Neuronal stem cell (in vitro differentiated cells): ENCODE data around the gene LHX8.

Experiments
- DNase-seq: peaks from one replicate; pipeline ENCODE4 v3.0.0-alpha.2; 2013; ENCODE audit warnings: low spot score
- H2AFZ ChIP-seq: one replicate; pipeline ENCODE4 v1.6.1; 2013; ENCODE audit warnings: mild to moderate bottlenecking, low read length, inconsistent platforms
- H2AK5ac ChIP-seq: 2 replicates; pipeline ENCODE4 v1.6.1; 2013; ENCODE audit warnings: low read depth, mild to moderate bottlenecking, inconsistent platforms, low read length, moderate library complexity, mixed read lengths
- H2BK120ac ChIP-seq: 2 replicates; pipeline ENCODE4 v1.6.1; 2013; ENCODE audit warnings: low read depth, mild to moderate bottlenecking, inconsistent platforms, low read length, moderate library complexity, mixed read lengths
- H2BK12ac ChIP-seq: one replicate; pipeline ENCODE4 v1.6.1; 2013; ENCODE audit warnings: low read length, inconsistent platforms
- H2BK15ac ChIP-seq: 2 replicates; pipeline ENCODE4 v1.6.1; 2013; ENCODE audit warnings: mild to moderate bottlenecking, low read length, inconsistent platforms, mixed read lengths
- H2BK5ac ChIP-seq: one replicate; pipeline ENCODE4 v1.6.1; 2013; ENCODE audit warnings: inconsistent platforms, mild to moderate bottlenecking, low read length, moderate library complexity
- H3K14ac ChIP-seq: one replicate; pipeline ENCODE4 v1.6.1; 2013; ENCODE audit warnings: low read length, inconsistent platforms
- H3K18ac ChIP-seq: 2 replicates; pipeline ENCODE4 v1.6.1; 2013; ENCODE audit warnings: low read length, inconsistent platforms
- H3K23ac ChIP-seq: 2 replicates; pipeline ENCODE4 v1.6.1; 2013; ENCODE audit warnings: low read depth, mild to moderate bottlenecking, mixed read lengths, low read length, inconsistent platforms; ENCODE audit not compliant: poor library complexity
- H3K27ac ChIP-seq: replicated peaks from 3 replicates; pipeline ENCODE4 v1.5.1; 2013; ENCODE audit warnings: low read length, inconsistent platforms
- H3K27me3 ChIP-seq, 3 experiments: 2 replicates each; pipeline ENCODE4 v1.6.1; 2013; ENCODE audit warnings: low read length in 3 of 3, mild to moderate bottlenecking in 2 of 3, inconsistent platforms in 1 of 3, low read depth in 1 of 3, mixed read lengths in 1 of 3, moderate library complexity in 1 of 3; ENCODE audit not compliant: control insufficient read depth in 3 of 3, insufficient read depth in 3 of 3
- H3K36me3 ChIP-seq, 2 donors: replicated peaks in 1 of 2; 2 replicates each; pipeline ENCODE4 v1.6.1; 2013; ENCODE audit warnings: low read length in 2 of 2; ENCODE audit not compliant: control insufficient read depth in 2 of 2, insufficient read depth in 2 of 2
- H3K4ac ChIP-seq: 2 replicates; pipeline ENCODE4 v1.6.1; 2013; ENCODE audit warnings: inconsistent platforms, mild to moderate bottlenecking, low read length, moderate library complexity
- H3K4me1 ChIP-seq, 2 donors: 1 replicate in 1 of 2; 2 replicates in 1 of 2; pipeline ENCODE4 v1.6.1; 2013; ENCODE audit warnings: low read length in 2 of 2, low read depth in 1 of 2; ENCODE audit not compliant: control insufficient read depth in 2 of 2, insufficient read depth in 1 of 2
- H3K4me2 ChIP-seq: one replicate; pipeline ENCODE4 v1.6.1; 2013; ENCODE audit warnings: mild to moderate bottlenecking, low read length, inconsistent platforms; ENCODE audit not compliant: insufficient read depth, poor library complexity, severe bottlenecking
- H3K4me3 ChIP-seq, 2 donors: 2 replicates each; pipeline ENCODE4 v1.5.1; 2013; ENCODE audit warnings: low read length in 2 of 2, mild to moderate bottlenecking in 2 of 2, inconsistent platforms in 1 of 2, moderate library complexity in 1 of 2
- H3K79me1 ChIP-seq: one replicate; pipeline ENCODE4 v1.6.1; 2013; ENCODE audit warnings: low read depth, mild to moderate bottlenecking, inconsistent platforms, low read length, moderate library complexity
- H3K9ac ChIP-seq: one replicate; pipeline ENCODE4 v1.6.1; 2013; ENCODE audit warnings: mild to moderate bottlenecking, low read depth, low read length, inconsistent platforms; ENCODE audit not compliant: poor library complexity
- H3K9me3 ChIP-seq, 2 donors: replicated peaks in 1 of 2; 2 replicates each; pipeline versions ENCODE3 to v1.6.1; 2013; ENCODE audit warnings: low read length in 2 of 2, mild to moderate bottlenecking in 2 of 2, inconsistent platforms in 1 of 2, low read depth in 1 of 2, mixed read lengths in 1 of 2, moderate library complexity in 1 of 2; ENCODE audit not compliant: control insufficient read depth in 2 of 2, insufficient read depth in 1 of 2
- H4K8ac ChIP-seq: one replicate; pipeline ENCODE4 v1.6.1; 2013; ENCODE audit warnings: low read depth, mild to moderate bottlenecking, inconsistent platforms, low read length, moderate library complexity
- H4K91ac ChIP-seq: one replicate; pipeline ENCODE4 v1.6.1; 2013; ENCODE audit warnings: low read length, low read depth, mild to moderate bottlenecking, inconsistent platforms; ENCODE audit not compliant: poor library complexity
- WGBS, 2 donors: extraction: QIAGEN DNeasy Blood & Tissue Kit; methylation state at CpG; one replicate each; pipeline ENCODE4 v1.1.7; 2013; ENCODE audit warnings: missing lambda C conversion rate in 2 of 2, mixed read lengths in 1 of 2; ENCODE audit not compliant: insufficient read length in 2 of 2, insufficient replicate concordance in 1 of 2; ENCODE audit errors: extremely low coverage in 2 of 2; 5-methylcytosine and 5-hydroxymethylcytosine counted together

LHX8 gene

DNA sequence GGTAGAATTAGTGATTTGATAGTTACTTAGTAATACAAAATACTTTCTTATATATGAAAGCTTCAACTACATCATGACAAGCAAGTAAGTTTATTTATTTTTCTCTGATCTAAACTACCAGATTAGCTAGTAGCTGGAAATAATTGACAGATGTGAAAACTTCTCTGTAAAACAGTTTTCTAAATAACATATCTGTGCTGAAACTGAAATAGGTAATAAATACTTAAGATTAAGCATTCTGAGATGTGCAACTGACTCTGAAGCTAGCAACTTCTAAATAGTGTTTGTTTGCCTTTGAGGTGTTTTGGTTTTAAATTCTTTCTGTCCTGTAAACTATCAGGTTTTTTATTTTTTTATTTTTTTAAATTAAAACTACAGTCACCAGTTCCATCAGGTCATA, 18.5 kb upstream of the LHX8 start:
- Histone ChIP-seq H3K9ac (no peak overlapping the region), H3K4ac (no peak overlapping the region), H3K4me2 (no peak overlapping the region), H2BK5ac (no peak overlapping the region), H2AFZ (no peak overlapping the region), H3K9me3 (no peaks in the 10 kb centered on the region), H3K27ac (no peak overlapping the region), H3K18ac (no peak overlapping the region), H3K23ac (no peak overlapping the region), H3K14ac (no peak overlapping the region), H2BK120ac (no peak overlapping the region), H4K8ac (no peak overlapping the region), H3K4me1 (no peaks in the 10 kb centered on the region), H3K27me3 (peaks cover 0 to 1% (median 0%) of the 10 kb centered on the region in 3 experiments), H3K36me3 (no peaks in the 10 kb centered on the region), H2AK5ac (no peak overlapping the region), H2BK15ac (no peak overlapping the region), H3K4me3 (no peak overlapping the region), H3K79me1 (no peaks in the 10 kb centered on the region), H2BK12ac (no peak overlapping the region), H4K91ac (no peak overlapping the region)
- DNase-seq, result no peak

DNA sequence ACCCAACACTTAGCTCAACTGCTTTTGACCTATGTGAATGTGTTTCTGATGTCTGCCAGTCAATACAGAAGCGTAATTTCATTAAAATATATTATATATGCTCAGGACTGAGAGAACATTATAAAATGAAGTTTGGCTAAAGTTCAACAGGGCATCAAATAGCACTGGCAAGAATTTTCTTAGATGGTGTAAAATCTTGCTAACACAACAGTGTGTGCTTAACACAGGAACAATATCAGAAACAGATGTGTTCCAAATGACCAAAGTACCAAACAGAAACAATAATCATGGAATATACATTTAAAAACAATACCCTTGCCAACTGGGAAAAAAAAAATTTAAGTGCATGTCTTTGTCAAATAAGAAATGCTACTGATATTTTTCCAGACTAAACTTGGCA, 10.4 kb upstream of the LHX8 start:
- Histone ChIP-seq H4K91ac (no peak overlapping the region), H3K79me1 (no peaks in the 10 kb centered on the region), H3K4me1 (no peaks in the 10 kb centered on the region), H3K9ac (no peak overlapping the region), H3K9me3 (peaks cover 1 to 7% of the 10 kb centered on the region in 2 donors), H2BK12ac (no peak overlapping the region), H3K27me3 (peaks cover 1 to 36% (median 11%) of the 10 kb centered on the region in 3 experiments), H3K36me3 (no peaks in the 10 kb centered on the region), H3K4ac (no peak overlapping the region), H2BK120ac (no peak overlapping the region), H3K18ac (no peak overlapping the region), H3K27ac (no peak overlapping the region), H4K8ac (no peak overlapping the region), H2BK15ac (no peak overlapping the region), H3K14ac (no peak overlapping the region), H2AK5ac (no peak overlapping the region), H3K23ac (no peak overlapping the region), H2AFZ (no peak overlapping the region), H2BK5ac (no peak overlapping the region), H3K4me2 (no peak overlapping the region), H3K4me3 (no peak overlapping the region)
- no CpG with 5 or more reads among the region's 1 CpG for WGBS, 2 donors
- DNase-seq, result no peak

- no peak overlapping the region for H2BK120ac ChIP-seq
- WGBS, 2 donors, result no CpG with 5 or more reads among the region's 23 CpGs
- H4K91ac ChIP-seq, result no peak overlapping the region
- H3K23ac ChIP-seq, result peak overlapping the region; percentile 75
- H3K9ac ChIP-seq, result no peak overlapping the region
- H3K4me3 ChIP-seq, result no peak overlapping the region
- no peak overlapping the region for H2BK12ac ChIP-seq
- no peak overlapping the region for H2BK5ac ChIP-seq
- H3K36me3 ChIP-seq, result no peaks in the 10 kb centered on the region
- peaks cover 2 to 7% of the 10 kb centered on the region in 2 donors for H3K9me3 ChIP-seq
- no peak overlapping the region for H2AK5ac ChIP-seq
- no peak overlapping the region for H3K14ac ChIP-seq
- peak overlapping the region; percentile 72 for H3K18ac ChIP-seq
- no peaks in the 10 kb centered on the region for H3K79me1 ChIP-seq
- H3K4me2 ChIP-seq, result no peak overlapping the region
- no peak overlapping the region for H4K8ac ChIP-seq
- H3K27ac ChIP-seq, result no peak overlapping the region
- peaks cover 4 to 44% (median 18%) of the 10 kb centered on the region in 3 experiments for H3K27me3 ChIP-seq
- H3K4me1 ChIP-seq, result no peaks in the 10 kb centered on the region
- no peak overlapping the region for H2BK15ac ChIP-seq
- H2AFZ ChIP-seq, result no peak overlapping the region
- DNase-seq, result no peak
- no peak overlapping the region for H3K4ac ChIP-seq
Measured at GRCh38 chr1:75124510-75124909, 9.7 kb upstream of the LHX8 start.

GRCh38 chr1:75125161-75125726, 8.9 kb upstream of the LHX8 start:
- Histone ChIP-seq H3K18ac (no peak overlapping the region), H2BK5ac (no peak overlapping the region), H4K91ac (no peak overlapping the region), H2BK15ac (no peak overlapping the region), H3K36me3 (no peaks in the 10 kb centered on the region), H2AFZ (no peak overlapping the region), H4K8ac (no peak overlapping the region), H2AK5ac (no peak overlapping the region), H3K4ac (no peak overlapping the region), H3K4me2 (no peak overlapping the region), H3K9me3 (peaks cover 2 to 7% of the 10 kb centered on the region in 2 donors), H3K9ac (no peak overlapping the region), H3K23ac (no peak overlapping the region), H3K14ac (no peak overlapping the region), H3K4me1 (peaks cover 0 to under 1% of the 10 kb centered on the region in 2 donors), H3K4me3 (no peak overlapping the region), H3K79me1 (no peaks in the 10 kb centered on the region), H2BK120ac (no peak overlapping the region), H2BK12ac (peak overlapping the region; percentile 46), H3K27ac (no peak overlapping the region), H3K27me3 (peaks cover 10 to 51% (median 25%) of the 10 kb centered on the region in 3 experiments)
- WGBS, 2 donors, result no CpG with 5 or more reads among the region's 38 CpGs
- DNase-seq, result no peak
